ENCODE data around the gene BABAM2.

DNA sequence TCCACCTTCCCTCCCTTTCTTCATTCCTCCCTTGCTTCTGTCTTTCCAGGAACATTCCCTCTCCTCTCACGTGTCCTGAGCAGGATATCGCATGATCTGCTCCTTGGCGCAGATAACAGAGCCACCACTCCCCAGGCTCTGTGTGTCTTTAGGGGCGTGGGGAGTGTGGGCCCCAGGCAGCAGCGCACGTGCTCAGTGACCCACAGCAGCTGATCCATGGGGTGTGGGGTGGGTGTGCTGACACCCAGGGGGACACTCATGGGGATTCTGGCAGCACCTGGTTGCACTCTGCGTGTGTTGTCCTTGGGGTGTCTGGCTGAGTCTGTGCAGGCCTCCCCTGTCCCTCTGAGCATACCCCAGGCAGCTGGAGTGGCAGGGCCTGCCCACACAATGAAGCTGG, 492.2 kb downstream of the BABAM2 start:
- TF ChIP-seq POLR2A (IDR thresholded peaks at IDR 0.05; ENCODE audit: low read depth, low read length), result no peak
- no peak for TF ChIP-seq CTCF (conservative IDR thresholded peaks at IDR 0.05; ENCODE audit: low read depth, low read length)
- TF ChIP-seq SMC3 (IDR thresholded peaks at IDR 0.05; ENCODE audit: low read depth, low read length), result no peak
- TF ChIP-seq NFE2L2 (IDR thresholded peaks at IDR 0.05; ENCODE audit: low read depth, low read length), result no peak
- TF ChIP-seq RCOR1 (IDR thresholded peaks at IDR 0.05; ENCODE audit: insufficient replicate concordance, low read length), result no peak
- no peak for TF ChIP-seq BHLHE40 (IDR thresholded peaks at IDR 0.05; ENCODE audit: low read depth, low read length)
